Erythroblast (primary cell): ENCODE results near the gene ORAI1.
"Not testable (repeated sequence)": the region's sequence is repeated elsewhere in the genome, so short reads cannot be mapped to it uniquely, and the experiment has no call there.

Experiments used
- GATA1 ChIP-seq: IDR thresholded peaks from 2 replicates; pipeline ENCODE4 v1.6.1; 2011; ENCODE audit warnings: low read depth, mild to moderate bottlenecking, control low read depth, low read length, moderate library complexity
- POLR2A ChIP-seq: IDR thresholded peaks from 2 replicates; pipeline ENCODE4 v1.6.1; 2011; ENCODE audit warnings: mild to moderate bottlenecking, low read length

DNA sequence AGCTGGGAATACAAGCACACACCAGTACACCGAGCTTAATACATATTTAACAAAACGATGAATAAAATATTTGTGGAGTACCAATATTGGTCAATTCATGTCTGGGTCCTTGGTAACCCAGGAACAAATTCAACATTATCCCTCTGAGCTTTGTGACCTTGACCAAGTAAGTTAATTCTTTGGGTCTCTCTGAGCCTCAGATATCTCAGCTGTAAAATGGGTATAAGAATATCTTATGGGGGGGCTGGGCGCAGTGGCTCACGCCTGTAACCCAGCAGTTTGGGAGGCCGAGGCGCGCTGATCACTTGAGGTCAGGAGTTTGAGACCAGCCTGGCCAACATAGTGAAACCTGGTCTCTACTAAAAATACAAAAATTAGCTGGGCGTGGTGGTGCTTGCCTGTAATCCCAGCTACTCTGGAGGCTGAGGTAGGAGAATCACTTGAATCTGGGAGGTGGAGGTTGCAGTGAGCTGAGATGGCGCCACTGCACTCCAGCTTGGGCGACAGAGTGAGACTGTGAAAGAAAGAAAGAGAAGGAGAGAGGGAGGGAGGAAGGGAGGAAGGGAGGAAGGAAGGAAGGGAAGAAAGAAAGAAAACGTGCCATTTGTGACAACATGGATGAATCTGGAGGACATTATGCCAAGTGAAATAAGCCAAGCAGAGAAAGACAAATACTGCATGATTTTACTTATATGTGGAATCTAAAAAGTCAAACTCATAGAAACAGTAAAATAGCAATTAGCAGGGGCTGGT lies 35.2 kb downstream of the ORAI1 start:
- not testable (repeated sequence) for TF ChIP-seq POLR2A, GATA1
